IPS-18c (cell line): ENCODE measurements around the gene SPG11.
"Not testable (repeated sequence)": the region's sequence is repeated elsewhere in the genome, so short reads cannot be mapped to it uniquely, and the experiment has no call there.

Experiments used
- H3K4me3 ChIP-seq: 2 replicates; pipeline ENCODE4 v1.7.0; 2013; ENCODE audit warnings: low read depth, mild to moderate bottlenecking, low read length, moderate library complexity; ENCODE audit not compliant: insufficient read depth
- H3K9me3 ChIP-seq: one replicate; pipeline ENCODE4 v1.6.1; 2013; ENCODE audit warnings: mild to moderate bottlenecking, low read length, moderate library complexity; ENCODE audit not compliant: control insufficient read depth, insufficient read depth

Gene SPG11

DNA sequence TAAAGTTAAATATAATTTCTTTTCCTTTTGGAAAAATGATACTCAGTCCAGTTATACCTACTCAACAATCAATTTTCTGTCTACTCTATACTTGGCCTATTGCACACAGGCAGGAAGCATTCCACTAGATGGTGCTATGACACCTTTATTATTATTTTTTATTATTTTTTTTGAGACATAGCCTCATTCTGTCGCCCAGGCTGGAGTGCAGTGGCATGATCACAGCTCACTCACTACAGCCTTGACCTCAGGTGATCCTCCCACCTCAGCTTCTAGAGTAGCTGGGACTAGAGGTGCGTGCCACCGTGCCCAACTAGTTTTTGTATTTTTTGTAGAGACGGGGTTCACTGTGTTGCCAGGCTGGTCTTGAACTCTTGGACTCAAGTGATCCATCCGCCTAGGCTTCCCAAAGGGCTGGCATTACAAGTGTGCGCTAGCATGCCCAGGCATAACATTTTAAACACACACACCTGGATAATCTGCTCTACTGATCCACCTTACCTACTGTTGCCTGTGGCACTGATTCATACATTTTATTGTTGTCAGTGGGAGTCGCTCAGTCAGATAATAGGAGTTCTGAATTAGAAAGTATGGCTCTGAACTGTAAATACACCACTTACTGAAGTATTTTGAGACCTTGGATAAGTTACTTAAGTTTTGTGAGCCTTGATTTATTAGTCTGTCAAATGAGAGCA is 70.3 kb downstream of the SPG11 start:
- Histone ChIP-seq H3K4me3 (no peak overlapping the region), H3K9me3 (no peaks in the 10 kb centered on the region)

DNA sequence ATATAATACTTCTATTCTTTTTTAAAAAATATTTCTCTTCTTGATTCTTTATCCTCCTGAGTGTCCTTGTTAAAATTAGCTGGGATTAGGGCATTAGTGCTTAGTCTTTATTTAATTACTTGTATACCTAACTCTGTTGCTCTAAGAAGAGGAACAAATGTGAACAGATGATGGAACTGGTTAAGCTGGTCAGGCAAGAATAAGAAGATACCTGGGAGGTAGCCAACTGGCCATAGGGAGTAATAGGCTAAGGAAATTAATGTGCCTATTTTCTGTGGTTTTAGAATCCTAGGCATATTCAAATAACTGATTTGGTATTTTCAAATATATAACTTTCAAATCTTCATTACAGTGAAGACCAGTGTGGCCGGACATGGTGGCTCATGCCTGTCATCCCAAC is 72.1 kb downstream of the SPG11 start:
- H3K4me3 ChIP-seq: no peak overlapping the region
- H3K9me3 ChIP-seq: no peaks in the 10 kb centered on the region

DNA sequence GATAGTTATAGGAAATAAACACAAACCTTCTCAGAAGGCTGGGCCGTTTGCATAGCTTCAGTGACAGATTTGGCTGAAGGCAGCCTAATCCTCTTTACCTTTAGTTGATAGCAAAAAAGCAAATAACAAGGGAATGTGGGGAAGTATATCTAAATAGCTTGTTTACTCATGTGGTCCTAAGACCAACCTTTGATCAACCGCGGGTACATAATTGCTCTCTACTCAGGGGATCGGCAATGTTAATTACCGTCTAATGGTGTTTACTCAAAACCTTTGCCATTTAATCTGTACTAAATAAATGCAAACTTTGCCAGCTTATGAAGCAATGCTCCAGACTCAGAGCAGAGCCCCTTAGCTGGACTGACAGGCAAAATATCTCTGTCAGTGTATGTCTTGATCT is 74.9 kb downstream of the SPG11 start:
- Histone ChIP-seq H3K4me3 (no peak overlapping the region), H3K9me3 (no peaks in the 10 kb centered on the region)

GRCh38 chr15:44585633-44586032 is 77.8 kb downstream of the SPG11 start:
- H3K4me3 ChIP-seq: no peak overlapping the region
- H3K9me3 ChIP-seq: no peaks in the 10 kb centered on the region

- no peaks in the 10 kb centered on the region for H3K9me3 ChIP-seq
These were observed 79.2 kb downstream of the SPG11 start for GRCh38 chr15:44584162-44584749.

GRCh38 chr15:44580105-44580504 is 83.4 kb downstream of the SPG11 start:
- Histone ChIP-seq H3K9me3 (no peaks in the 10 kb centered on the region), H3K4me3 (no peak overlapping the region)

More at GRCh38 chr15:44584162-44584749, 79.2 kb downstream of the SPG11 start:
- no peak overlapping the region for H3K4me3 ChIP-seq

DNA sequence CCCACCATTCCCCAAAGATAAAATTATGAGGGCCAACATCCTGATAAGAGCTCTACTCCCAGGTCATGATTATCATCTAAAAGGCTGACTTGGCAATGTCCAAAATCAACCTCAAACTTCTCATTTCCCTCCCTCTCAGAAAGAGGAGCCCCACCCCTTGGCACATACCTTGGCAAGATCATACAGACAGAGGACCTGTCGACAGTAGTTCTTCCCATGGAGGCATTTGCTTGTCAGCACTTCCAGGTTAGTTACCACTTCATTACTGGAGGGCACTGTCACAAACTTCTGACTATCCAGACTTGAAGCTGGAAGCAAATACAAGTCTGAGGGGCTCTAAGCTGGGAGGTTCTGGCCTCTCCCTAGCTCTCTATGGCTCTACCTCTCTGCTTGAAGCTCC is 88.7 kb downstream of the SPG11 start:
- no peaks in the 10 kb centered on the region for H3K9me3 ChIP-seq
- H3K4me3 ChIP-seq: no peak overlapping the region

GRCh38 chr15:44573386-44573785 is 90.1 kb downstream of the SPG11 start:
- no peak overlapping the region for H3K4me3 ChIP-seq
- H3K9me3 ChIP-seq: no peaks in the 10 kb centered on the region

- H3K9me3 ChIP-seq: peaks cover 2% of the 10 kb centered on the region
- no peak overlapping the region for H3K4me3 ChIP-seq
These were observed 93.1 kb downstream of the SPG11 start for GRCh38 chr15:44570361-44570760.

GRCh38 chr15:44569316-44569715 is 94.1 kb downstream of the SPG11 start:
- Histone ChIP-seq H3K9me3 (peaks cover 12% of the 10 kb centered on the region), H3K4me3 (no peak overlapping the region)

GRCh38 chr15:44568338-44568737 is 95.1 kb downstream of the SPG11 start:
- H3K4me3 ChIP-seq: no peak overlapping the region
- H3K9me3 ChIP-seq: peaks cover 12% of the 10 kb centered on the region

GRCh38 chr15:44566155-44566540 is 97.3 kb downstream of the SPG11 start:
- Histone ChIP-seq H3K4me3 (no peak overlapping the region), H3K9me3 (peaks cover 12% of the 10 kb centered on the region)

- Histone ChIP-seq H3K9me3 (peaks cover 12% of the 10 kb centered on the region), H3K4me3 (no peak overlapping the region)
These were observed 97.9 kb downstream of the SPG11 start for GRCh38 chr15:44565387-44566154.

DNA sequence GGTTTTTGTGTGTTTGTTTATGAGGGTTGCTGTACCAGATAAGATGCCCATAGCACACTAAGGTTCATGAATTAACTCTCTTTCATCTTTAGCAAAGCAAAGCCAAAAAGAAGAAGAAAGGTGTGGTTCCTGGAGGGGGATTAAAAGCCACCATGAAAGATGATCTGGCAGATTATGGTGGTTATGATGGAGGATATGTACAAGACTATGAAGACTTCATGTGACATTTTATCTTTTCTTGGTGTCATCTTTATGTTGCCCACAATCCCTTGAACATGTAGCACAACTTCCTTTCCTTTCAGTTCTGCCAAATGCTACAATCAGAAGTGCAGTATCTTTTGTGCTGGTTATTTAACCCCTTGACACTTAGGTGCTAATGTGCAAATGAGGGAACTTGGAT is 102.5 kb downstream of the SPG11 start:
- H3K9me3 ChIP-seq: peaks cover 12% of the 10 kb centered on the region
- H3K4me3 ChIP-seq: not testable (repeated sequence)

- H3K4me3 ChIP-seq: no peak overlapping the region
- H3K9me3 ChIP-seq: no peaks in the 10 kb centered on the region
These were observed 108.3 kb downstream of the SPG11 start for GRCh38 chr15:44554934-44555723.

- no peak overlapping the region for H3K4me3 ChIP-seq
These were observed 112.7 kb downstream of the SPG11 start for GRCh38 chr15:44550734-44551133.

GRCh38 chr15:44550256-44550655 is 113.2 kb downstream of the SPG11 start:
- H3K4me3 ChIP-seq: no peak overlapping the region
- H3K9me3 ChIP-seq: no peaks in the 10 kb centered on the region

More at GRCh38 chr15:44550734-44551133, 112.7 kb downstream of the SPG11 start:
- no peaks in the 10 kb centered on the region for H3K9me3 ChIP-seq
